GM21576 (cell line): Measurements from ENCODE around the gene DNER.
"Not testable (repeated sequence)": the region's sequence is repeated elsewhere in the genome, so short reads cannot be mapped to it uniquely, and the experiment has no call there.

Experiments used
- ATAC-seq: cut with Tn5 transposase; IDR thresholded peaks from one replicate; pipeline ENCODE4 v1.9.1; 2021; ENCODE audit warnings: mild to moderate bottlenecking, moderate library complexity; ENCODE audit not compliant: unreplicated experiment

DNER gene

GRCh38 chr2:229714080-229714735, at the start of gene DNER:
Gene DNER (minus strand): TSS chr2:229714555. CDS start chr2:229714423, 132 bp downstream.
- peak; percentile 78 for ATAC-seq

- ATAC-seq: no peak
Observed at GRCh38 chr2:229761663-229762062, 47.3 kb upstream of the DNER start.

GRCh38 chr2:229757462-229757861, 43.1 kb upstream of the DNER start:
- ATAC-seq: not testable (repeated sequence)

- no peak for ATAC-seq
Observed at GRCh38 chr2:229752970-229753729, 38.8 kb upstream of the DNER start.

- ATAC-seq: no peak
Observed at GRCh38 chr2:229749779-229750178, 35.4 kb upstream of the DNER start.

- no peak for ATAC-seq
Observed at GRCh38 chr2:229748950-229749349, 34.6 kb upstream of the DNER start.

- not testable (repeated sequence) for ATAC-seq
Observed at GRCh38 chr2:229742691-229743090, 28.3 kb upstream of the DNER start.

- no peak for ATAC-seq
Observed at GRCh38 chr2:229740279-229740678, 25.9 kb upstream of the DNER start.

GRCh38 chr2:229738024-229738625, 23.8 kb upstream of the DNER start:
- ATAC-seq: no peak

GRCh38 chr2:229734410-229734809, 20.1 kb upstream of the DNER start:
- no peak for ATAC-seq

GRCh38 chr2:229733611-229734245, 19.4 kb upstream of the DNER start:
- ATAC-seq: no peak

GRCh38 chr2:229732897-229733296, 18.5 kb upstream of the DNER start:
- ATAC-seq: no peak

GRCh38 chr2:229731916-229732315, 17.6 kb upstream of the DNER start:
- no peak for ATAC-seq

GRCh38 chr2:229731363-229731762, 17.0 kb upstream of the DNER start:
- no peak for ATAC-seq

GRCh38 chr2:229728370-229728769, 14.0 kb upstream of the DNER start:
- no peak for ATAC-seq

GRCh38 chr2:229726643-229727042, 12.3 kb upstream of the DNER start:
- ATAC-seq: no peak

GRCh38 chr2:229725716-229726574, 11.6 kb upstream of the DNER start:
- ATAC-seq: no peak

- ATAC-seq: not testable (repeated sequence)
Observed at GRCh38 chr2:229723192-229723591, 8.8 kb upstream of the DNER start.

GRCh38 chr2:229719926-229720647, 5.7 kb upstream of the DNER start:
- no peak for ATAC-seq

- ATAC-seq: no peak
Observed at GRCh38 chr2:229718057-229718456, 3.7 kb upstream of the DNER start.
